Articular chondrocyte of knee joint (primary cell): Measurements from ENCODE around the gene LZIC. TPM values are rescaled to one million over a fixed set of nuclear protein-coding genes. Genes with fewer than 3 reads are reported as not detected.

Source experiments
- small RNA-seq: library from RNA; depleted of rRNA; stranded (forward); fragments of <200 nt; gene quantifications from one replicate; pipeline ENCODE3, GENCODE V24; 2012
- total RNA-seq: library from RNA; depleted of rRNA; stranded (reverse); fragments of >200 nt; gene quantifications from 2 replicates; pipeline ENCODE4 v1.2.3, GENCODE V29; 2012

Gene LZIC
- 40.1 and 44.5 TPM in 2 replicates for total RNA-seq

DNA sequence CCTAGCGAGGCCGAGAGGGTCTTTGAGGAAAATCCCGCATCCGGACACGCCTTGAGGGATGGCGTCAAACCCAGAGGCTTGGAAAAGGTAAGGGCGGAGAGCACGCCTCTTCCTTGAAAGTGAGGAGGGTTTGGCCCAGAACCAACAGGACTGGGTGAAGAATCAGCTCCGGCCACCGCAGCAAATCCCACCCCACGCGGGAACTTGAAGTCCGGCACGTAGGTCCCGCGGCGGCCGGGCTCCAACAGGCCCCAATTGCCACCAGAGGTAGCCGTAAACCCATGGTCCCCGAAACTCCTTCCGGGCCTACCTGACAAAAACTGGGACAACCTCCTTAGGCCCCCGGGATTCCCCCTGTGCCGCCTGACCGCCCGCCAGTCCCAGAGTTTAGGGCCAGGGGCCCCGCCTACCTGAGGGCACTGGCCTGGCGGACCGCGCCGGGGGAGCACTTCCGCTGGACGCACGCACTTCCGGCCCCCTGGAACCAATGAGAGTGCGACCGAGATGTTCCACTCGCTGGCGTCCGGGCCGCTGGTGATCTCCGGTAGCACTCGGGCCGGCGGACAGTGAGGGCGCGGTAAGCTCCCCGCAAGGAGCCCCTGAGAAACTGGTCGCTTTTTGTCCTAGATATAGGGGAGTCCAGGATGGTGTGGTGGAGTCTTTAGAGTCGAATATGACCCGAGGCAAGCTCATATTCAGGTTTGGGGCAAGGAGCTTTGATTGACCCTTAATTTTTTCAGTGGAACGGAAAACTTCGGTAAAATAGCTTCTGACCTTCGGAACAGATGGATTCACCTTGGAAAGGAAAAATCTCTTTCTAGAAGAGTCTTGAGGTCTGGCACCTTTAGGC lies at the start of gene LZIC, which contains the start of gene NMNAT1:
LZIC (minus strand) TSS at position 453 of the 850 bp plus-strand sequence. CDS start 6,772 bp downstream, outside the sequence.
NMNAT1 (plus strand) TSS at position 537 of the 850 bp plus-strand sequence. CDS start 28,599 bp downstream, outside the sequence.

DNA sequence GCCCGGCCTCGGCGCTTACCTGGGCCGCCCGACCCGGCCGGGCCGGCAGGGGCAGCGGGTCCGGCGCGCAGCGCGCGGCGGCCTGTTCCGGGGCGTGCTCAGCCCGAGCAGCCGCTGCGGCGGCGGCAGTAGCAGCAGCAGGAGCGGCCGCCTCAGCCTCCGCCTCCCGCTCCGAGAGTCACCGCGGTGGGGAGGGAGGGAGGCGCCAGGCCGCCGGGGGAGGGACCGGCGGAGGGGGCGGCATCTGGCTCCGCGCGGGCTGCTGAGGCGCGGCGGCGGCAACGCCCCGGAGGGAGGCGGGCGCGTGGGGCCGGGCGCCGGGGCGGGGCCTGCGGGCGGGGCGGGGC lies 33.1 kb downstream of the LZIC start, which contains the start of gene CTNNBIP1:
CTNNBIP1 (minus strand) TSS at position 194 of the 347 bp plus-strand sequence. CDS start 38,205 bp downstream, outside the sequence.

Small RNA genes lying within 50 kb of the gene (small RNA-seq; reads per million reads assigned to genes)
- gene MIR5697, result 0.19 reads per million

Other genes with a start within 250 kb of the LZIC start
- gene CLSTN1, start 119.4 kb downstream of the LZIC start, total RNA-seq, result 97.4 and 116 TPM in 2 replicates
- 17.2 and 19.7 TPM in 2 replicates for gene CTNNBIP1, start 33.1 kb downstream of the LZIC start, total RNA-seq
- gene NMNAT1, start 84 bp upstream of the LZIC start, total RNA-seq, result 13.9 and 17.9 TPM in 2 replicates
- gene RBP7, start 53.8 kb upstream of the LZIC start, total RNA-seq, result 0.39 TPM in 1 of 2 replicates, not detected in the other
- gene UBE4B, start 89.6 kb upstream of the LZIC start, total RNA-seq, result 58.6 and 64.2 TPM in 2 replicates